Effector CD8-positive, alpha-beta T cell (primary cell): ENCODE results near the gene MEP1B.

Source experiments
- DNase-seq: peaks from one replicate; lab custom pipeline; 2025; lab: John Stamatoyannopoulos, UW

The MEP1B gene

GRCh38 chr18:32267463-32267862 lies 77.6 kb downstream of the MEP1B start:
- DNase-seq: no peak
